ENCODE data around the gene MAZ.
"Not testable (repeated sequence)": the region's sequence is repeated elsewhere in the genome, so short reads cannot be mapped to it uniquely, and the experiment has no call there.

MAZ gene

GRCh38 chr16:29806099-29806579 is at the start of gene MAZ:
MAZ (plus strand) TSS chr16:29806529; CDS start chr16:29806702, 173 bp downstream.
- DNase-seq, result no peak

DNA sequence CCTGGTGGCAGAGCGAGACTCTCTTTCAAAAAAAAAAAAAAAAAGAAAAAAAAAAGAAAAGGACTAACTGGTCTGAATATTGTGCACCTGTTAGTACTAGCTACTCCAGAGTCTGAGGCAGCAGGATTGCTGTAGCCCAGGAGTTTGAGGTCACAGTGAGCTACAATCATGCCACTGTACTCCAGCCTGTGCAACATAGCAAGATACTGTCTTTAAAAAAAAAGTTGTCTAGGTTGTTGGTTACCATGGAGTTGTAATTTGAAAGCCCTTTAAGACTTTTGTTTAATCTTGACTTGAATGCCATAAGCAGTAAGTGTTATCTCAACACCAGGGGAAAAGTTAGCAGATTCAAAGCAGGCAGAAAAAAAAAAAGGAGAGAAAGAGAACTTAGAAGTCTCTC is 49.7 kb upstream of the MAZ start:
- DNase-seq, result no peak

- not testable (repeated sequence) for DNase-seq
Observed at GRCh38 chr16:29757086-29757485, 49.2 kb upstream of the MAZ start.

- no peak for DNase-seq
Observed at GRCh38 chr16:29757950-29758466, 48.3 kb upstream of the MAZ start.

- no peak for DNase-seq
Observed at GRCh38 chr16:29760567-29761279, 45.6 kb upstream of the MAZ start.

DNA sequence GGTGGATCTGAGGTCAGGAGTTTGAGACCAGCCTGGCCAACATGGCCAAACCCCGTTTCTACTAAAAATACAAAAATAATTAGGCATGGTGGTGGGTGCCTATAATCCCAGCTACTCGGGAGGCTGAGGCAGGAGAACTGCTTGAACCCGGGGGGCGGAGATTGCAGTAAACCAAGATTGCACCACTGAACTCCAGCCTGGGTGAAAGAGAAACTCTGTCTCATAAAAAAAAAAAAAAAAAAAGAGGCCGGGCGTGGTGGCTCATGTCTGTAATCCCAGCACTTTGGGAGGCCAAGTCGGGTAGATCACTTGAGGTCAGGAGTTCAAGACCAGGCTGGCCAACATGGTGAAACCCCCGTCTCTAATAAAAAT is 45.1 kb upstream of the MAZ start:
- DNase-seq, result not testable (repeated sequence)

DNA sequence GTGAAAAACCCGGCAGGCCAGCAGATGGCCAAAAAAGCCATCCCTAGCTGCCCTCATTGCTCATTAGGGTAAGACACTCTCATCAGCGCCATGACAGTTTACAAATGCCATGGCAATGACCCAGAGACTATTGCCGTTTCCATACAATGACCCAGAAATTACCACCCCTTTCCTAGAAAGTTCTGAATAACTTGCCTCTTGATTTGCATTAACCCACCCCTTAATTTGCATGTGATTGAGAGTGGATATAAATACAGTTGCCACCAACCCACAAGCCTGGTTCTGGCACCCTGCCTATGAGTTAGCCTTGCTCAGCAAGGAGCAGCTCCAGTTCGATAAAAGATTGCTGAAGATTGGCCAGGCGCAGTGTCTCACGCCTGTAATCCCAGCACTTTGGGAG is 44.4 kb upstream of the MAZ start:
- DNase-seq, result no peak

GRCh38 chr16:29763326-29763725 is 43.0 kb upstream of the MAZ start:
- DNase-seq, result no peak

- DNase-seq, result no peak
Observed at GRCh38 chr16:29765167-29766032, 40.9 kb upstream of the MAZ start.

DNA sequence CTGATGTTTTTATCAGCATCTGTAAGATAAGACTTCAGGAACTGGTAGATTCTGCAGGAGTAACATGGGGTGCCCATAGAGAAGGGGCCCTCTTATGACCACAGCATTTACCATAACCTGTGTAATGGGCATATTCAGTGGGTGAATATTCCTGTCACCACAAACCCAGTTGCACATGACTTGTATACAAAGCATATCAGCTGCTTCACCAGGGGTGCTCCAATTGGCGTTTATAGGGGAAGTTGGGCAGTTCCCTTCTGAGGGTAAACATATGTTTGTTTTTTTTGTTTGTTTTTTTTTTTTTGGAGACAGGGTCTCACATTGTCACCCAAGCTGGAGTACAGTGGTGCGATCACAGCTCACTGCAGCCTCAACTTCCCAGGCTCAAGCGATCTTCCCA is 39.8 kb upstream of the MAZ start:
- DNase-seq, result no peak

DNA sequence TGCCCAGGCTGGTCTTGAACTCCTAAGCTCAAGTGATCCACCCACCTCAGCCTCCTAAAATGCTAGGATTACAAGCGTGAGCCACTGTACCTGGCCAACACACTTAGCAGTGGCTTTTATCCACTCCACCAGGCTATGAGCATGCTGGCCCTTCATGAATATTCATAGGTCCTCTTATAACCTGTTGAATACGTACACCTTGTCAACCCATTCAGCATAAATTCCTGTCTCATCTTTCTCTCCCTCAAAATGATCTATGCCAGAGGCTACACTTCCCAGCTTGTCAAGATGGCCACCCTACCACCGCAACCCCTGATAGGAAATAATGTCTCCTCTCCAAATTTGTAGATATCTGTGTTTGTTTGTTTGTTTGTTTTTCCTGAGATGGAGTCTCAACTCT is 39.3 kb upstream of the MAZ start:
- no peak for DNase-seq

DNA sequence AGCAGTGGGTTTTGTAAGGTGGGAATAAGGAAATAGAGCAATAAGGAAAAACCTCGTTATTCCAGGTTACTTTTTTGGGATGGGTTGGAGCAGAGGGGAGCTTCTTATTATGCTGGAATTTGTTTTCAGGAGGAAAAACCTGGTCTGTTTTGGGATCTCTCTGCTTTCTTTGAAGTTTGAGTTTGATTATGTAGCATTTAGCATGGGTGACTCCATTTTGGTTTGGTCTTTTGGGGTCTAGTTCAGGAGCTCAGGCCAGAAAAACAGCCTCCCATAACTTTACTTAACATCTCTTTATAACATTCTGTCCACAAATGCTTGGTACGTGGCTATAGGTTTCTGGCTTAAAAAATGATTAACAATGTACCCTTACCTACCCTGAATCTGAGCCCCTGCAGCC is 36.8 kb upstream of the MAZ start:
- no peak for DNase-seq

- DNase-seq, result no peak
Observed at GRCh38 chr16:29770250-29770929, 35.9 kb upstream of the MAZ start.

GRCh38 chr16:29772330-29772729 is 34.0 kb upstream of the MAZ start:
- DNase-seq, result not testable (repeated sequence)

GRCh38 chr16:29774730-29775129 is 31.6 kb upstream of the MAZ start:
- DNase-seq, result no peak

DNA sequence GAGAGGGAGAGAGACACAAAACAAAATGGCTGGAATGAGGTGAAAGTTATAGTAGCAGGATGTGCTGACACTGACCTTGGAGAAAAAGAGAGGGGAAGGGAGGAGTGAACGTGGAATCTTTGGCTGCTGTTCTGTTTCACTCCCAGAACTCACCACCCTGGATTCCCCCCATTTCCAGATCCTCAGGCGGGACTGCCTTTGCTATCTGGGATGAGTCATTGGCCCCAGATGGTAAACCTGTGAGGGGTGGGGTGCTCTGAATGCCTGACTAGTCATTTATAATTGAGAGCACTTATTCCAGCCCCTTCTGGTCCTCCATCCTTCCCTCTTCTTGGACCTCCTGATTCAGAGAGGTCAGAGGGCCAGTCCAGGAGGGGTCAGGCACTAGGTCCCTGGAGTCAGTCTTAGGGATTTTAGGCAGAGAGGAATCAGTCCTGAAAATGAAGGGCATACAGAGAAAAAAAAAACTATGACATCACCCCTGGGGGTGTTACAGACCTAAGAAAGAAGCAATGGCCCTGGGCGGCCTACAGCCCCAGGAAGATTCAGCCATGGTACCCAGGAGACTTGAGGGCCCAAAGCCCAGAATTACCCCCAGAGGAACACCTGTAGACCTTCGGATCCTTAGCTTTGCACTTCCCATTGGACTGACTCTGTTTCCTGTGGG is 30.5 kb upstream of the MAZ start:
- DNase-seq, result no peak

- DNase-seq, result no peak
Observed at GRCh38 chr16:29777576-29778350, 28.6 kb upstream of the MAZ start, which contains the start of gene ZG16. ZG16 (plus strand) TSS chr16:29778256; CDS start chr16:29779267, 1,011 bp downstream.

- no peak for DNase-seq
Observed at GRCh38 chr16:29779474-29779873, 26.9 kb upstream of the MAZ start.

- DNase-seq, result not testable (repeated sequence)
Observed at GRCh38 chr16:29783094-29783953, 23.0 kb upstream of the MAZ start.

DNA sequence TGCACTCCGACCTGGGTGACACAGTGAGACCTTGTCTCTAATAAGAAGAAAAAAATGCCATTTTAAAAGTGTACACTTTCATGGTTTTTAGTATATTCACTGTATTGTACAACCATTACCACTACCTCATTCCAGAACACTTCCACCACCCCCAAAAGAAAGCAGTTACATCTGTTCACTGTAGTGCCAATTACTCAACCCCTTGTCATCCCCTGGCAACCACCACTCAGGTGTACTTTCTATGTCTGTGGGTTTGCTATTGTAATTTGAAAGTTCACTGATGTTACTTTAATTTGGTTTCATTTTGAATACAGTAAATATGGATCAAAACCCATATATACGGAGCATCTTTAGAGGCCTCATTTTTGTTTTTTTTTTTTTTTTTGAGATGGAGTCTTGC is 22.2 kb upstream of the MAZ start:
- peak; percentile 58 for DNase-seq

Measured in activated CD4-positive, alpha-beta T cell treated with anti-CD3 and anti-CD28 coated beads for 48 hours (primary cell).